ENCODE data around the gene LCLAT1.
"Not testable (repeated sequence)": the region's sequence is repeated elsewhere in the genome, so short reads cannot be mapped to it uniquely, and the experiment has no call there.

Gene LCLAT1

GRCh38 chr2:30633039-30633438 lies 186.0 kb downstream of the LCLAT1 start:
- DNase-seq (ENCODE audit: low read depth in 1 of 2, low spot score in 1 of 2): no peak

DNA sequence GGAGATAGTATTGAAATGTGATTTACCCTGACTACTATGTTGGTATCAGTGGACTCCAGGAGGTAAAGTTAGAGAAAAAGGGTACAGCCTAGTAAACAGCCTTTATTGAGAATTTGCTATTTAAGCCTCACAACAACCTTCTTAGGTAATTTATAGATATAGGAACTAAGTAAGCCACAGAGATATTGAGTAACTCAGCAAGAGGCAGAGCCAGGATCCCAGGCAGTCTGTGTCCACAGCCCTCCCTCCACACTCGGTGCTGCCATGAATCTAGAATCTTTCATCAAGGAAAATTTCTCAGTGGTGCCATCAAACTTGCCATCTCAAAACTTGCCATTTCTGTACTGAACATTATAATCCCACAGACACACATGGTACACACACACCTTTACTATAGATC lies 189.3 kb downstream of the LCLAT1 start:
- no peak for DNase-seq (ENCODE audit: low read depth in 1 of 2, low spot score in 1 of 2)

DNA sequence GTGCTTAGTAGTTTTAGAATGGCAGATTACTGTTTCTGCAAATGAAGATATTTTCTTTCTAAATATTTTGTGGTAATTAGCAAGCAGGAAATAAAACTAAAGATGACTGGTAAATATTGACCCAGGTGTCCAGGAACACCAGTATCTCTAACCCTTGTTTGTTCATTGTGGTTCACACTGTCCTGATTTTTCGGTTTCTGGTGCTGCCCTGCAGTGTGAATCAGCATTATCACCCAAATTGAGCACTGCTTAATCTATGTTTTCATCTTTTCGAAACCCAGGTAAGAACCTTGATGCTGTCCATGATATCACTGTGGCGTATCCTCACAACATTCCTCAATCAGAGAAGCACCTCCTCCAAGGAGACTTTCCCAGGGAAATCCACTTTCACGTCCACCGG lies 192.8 kb downstream of the LCLAT1 start:
- DNase-seq (ENCODE audit: low read depth in 1 of 2, low spot score in 1 of 2): no peak

DNA sequence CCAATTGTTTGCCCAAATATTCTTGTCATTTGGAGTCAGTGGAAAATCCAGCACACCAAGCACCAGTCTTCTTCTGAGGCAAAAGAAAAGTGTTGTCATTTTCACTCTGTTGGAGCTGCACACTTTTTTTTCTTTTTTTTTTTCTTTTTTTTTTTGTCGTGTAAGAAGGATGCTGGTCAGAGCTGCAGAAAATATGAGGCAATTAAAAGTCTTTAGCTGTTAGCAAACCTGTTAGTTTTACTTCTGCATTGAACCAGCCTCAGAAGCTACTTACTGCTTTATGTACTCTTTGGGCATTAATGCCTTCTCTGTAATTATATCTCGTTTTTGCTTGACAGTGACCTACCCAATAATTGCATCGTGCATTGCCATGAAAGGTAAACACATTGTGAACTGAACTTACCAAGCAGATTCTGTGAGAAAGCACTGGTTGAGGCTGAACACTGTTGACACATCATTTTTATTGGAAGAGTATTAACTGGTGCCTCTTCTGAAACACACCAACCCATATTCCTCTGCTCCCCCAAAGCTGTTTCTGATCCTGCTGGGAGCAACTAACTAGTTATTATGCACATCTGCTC lies 194.8 kb downstream of the LCLAT1 start:
- no peak for DNase-seq (ENCODE audit: low read depth in 1 of 2, low spot score in 1 of 2)

GRCh38 chr2:30643013-30643412 lies 196.0 kb downstream of the LCLAT1 start:
- DNase-seq (ENCODE audit: low read depth in 1 of 2, low spot score in 1 of 2): not testable (repeated sequence)

- no peak for DNase-seq (ENCODE audit: low read depth in 1 of 2, low spot score in 1 of 2)
Measured at GRCh38 chr2:30643674-30644073, 196.6 kb downstream of the LCLAT1 start.

DNA sequence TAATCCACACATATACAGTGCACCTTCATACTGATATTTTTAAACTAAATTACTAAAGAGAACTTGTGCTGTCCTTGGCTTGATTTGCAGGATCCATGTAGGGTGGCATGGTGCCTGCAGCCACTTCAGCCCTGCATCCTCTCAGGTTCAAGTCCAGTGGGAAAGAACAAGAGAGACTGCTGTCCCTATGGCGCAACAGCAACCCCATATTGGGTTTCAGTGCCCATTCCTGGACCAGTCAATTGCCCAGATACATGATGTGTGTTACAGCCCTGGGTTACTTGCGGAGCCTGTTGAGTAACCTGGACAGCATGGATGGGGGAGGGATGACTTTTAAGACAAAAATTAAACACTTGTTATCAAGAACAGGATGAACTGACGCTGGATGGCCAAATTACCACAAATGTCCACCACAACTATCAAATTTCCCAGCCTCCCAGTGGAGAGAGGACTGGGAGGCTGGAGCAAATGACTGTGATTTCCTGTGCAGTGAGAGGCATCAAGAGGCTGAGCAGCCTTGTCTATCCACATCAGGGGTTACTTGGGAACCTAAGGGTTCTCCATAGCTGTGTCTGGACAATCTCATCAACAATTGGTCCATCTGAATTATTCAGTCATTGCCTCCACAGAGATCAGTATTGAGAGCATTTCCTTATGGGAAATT lies 198.2 kb downstream of the LCLAT1 start:
- DNase-seq (ENCODE audit: low read depth in 1 of 2, low spot score in 1 of 2): no peak

DNA sequence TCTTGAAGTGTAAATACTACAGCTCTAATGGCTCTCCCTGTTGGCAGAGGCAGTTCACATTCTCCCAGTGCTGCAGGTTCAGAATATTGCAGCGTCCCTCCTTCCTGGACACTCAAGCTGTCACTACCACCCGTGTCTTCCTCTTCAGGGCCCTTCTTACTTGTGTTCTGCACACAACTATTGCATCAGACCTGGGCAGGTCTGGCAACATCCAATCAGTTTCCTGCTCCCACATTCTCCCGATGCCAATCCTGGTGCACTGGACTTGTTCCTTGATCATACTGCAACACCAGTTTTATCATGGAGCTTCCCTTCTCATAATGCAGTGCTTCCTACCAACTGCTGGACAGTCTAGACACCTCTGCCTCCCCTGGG lies 198.7 kb downstream of the LCLAT1 start:
- DNase-seq (ENCODE audit: low read depth in 1 of 2, low spot score in 1 of 2): no peak

- no peak for DNase-seq (ENCODE audit: low read depth in 1 of 2, low spot score in 1 of 2)
Measured at GRCh38 chr2:30647752-30648457, 200.9 kb downstream of the LCLAT1 start.

GRCh38 chr2:30649278-30649677 lies 202.2 kb downstream of the LCLAT1 start:
- no peak for DNase-seq (ENCODE audit: low read depth in 1 of 2, low spot score in 1 of 2)

GRCh38 chr2:30649828-30650227 lies 202.8 kb downstream of the LCLAT1 start:
- DNase-seq (ENCODE audit: low read depth in 1 of 2, low spot score in 1 of 2): no peak

- no peak for DNase-seq (ENCODE audit: low read depth in 1 of 2, low spot score in 1 of 2)
Measured at GRCh38 chr2:30652271-30652915, 205.3 kb downstream of the LCLAT1 start.

DNA sequence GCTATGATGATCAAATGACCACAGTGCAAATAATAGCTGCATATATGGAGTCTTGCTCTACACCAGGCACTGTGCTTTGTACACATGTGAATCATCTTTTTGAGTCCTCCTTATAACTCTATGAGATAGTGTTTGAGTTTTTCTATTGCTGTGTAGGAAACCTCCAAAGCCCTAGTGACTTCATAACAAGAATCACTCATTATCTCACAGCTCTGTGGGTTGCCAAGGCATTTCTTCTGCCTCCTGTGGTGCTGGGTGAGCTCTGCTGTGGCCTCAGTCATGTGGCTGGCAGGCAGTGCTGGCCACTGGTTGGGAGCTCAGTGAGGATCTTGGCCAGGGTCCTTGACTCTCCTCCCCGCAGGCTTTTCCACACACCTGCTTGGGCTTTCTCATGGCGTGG lies 206.8 kb downstream of the LCLAT1 start:
- DNase-seq (ENCODE audit: low read depth in 1 of 2, low spot score in 1 of 2): no peak

GRCh38 chr2:30654404-30654803 lies 207.4 kb downstream of the LCLAT1 start:
- DNase-seq (ENCODE audit: low read depth in 1 of 2, low spot score in 1 of 2): no peak

- no peak for DNase-seq (ENCODE audit: low read depth in 1 of 2, low spot score in 1 of 2)
Measured at GRCh38 chr2:30655211-30655610, 208.2 kb downstream of the LCLAT1 start.

- DNase-seq (ENCODE audit: low read depth in 1 of 2, low spot score in 1 of 2): no peak
Measured at GRCh38 chr2:30655660-30656059, 208.6 kb downstream of the LCLAT1 start.

DNA sequence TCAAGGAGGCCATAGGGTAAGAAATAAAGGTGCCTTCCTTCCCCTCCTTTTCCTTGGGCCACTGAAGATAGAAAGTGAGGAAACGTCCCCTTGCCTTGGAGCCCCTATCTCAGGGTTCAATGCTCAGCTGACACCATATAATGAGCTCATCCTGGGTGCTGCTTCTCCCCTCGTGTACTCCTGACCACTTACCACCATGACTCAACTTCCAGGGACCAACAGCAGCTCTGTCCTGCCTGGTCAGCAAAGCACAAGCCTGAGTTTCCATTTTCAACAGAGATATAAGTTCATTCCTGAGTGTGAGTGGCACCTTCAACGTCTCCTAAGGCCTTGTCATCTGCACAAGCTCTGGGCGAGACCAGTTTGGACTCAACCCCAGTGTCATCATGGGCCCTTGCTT lies 209.0 kb downstream of the LCLAT1 start:
- no peak for DNase-seq (ENCODE audit: low read depth in 1 of 2, low spot score in 1 of 2)

DNA sequence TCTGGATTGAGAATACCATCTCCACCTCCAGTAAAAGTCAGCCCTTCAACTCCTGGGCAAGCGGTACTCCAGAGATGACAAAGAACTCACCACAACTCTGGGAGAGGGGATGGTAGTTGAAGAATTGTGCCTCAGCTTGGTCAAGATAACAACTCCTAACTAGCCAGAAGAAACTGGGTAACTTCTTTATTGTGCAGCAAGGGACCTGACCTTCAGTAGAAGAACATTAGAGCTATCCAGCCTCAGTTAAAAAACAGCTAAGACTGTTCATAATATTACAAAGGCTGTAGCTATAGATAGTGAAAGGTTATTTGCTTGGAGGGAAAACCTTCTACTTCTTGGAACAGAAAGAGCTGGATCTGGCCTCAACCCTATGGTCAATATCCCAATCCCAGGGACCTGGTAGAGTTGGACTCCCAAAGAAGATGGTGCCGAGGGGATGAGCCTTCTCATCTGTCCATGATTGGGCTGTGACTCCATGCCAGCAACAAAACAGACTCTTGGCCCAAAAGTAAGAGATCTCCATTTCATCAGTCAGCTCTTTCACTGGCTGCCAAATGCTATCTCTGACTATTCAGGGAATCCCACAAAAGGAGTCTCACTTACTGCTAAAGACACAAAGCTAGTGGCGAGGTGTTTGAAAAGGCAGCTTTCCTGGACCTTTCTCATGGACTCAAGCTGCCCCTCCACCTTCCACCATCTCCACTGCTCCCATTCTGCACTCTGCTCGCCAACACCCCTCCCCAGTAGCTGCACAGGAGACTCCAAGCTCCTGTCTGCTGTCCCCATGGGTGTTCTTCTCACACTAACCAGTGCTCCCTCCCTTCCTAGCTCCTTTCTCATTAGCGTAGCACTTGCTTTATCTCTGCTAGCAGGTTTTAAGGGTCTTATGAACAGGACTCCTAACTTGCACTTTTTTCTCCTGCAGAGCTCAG lies 214.4 kb downstream of the LCLAT1 start:
- DNase-seq (ENCODE audit: low read depth in 1 of 2, low spot score in 1 of 2): no peak

GRCh38 chr2:30662268-30663131 lies 215.5 kb downstream of the LCLAT1 start:
- DNase-seq (ENCODE audit: low read depth in 1 of 2, low spot score in 1 of 2): no peak

DNA sequence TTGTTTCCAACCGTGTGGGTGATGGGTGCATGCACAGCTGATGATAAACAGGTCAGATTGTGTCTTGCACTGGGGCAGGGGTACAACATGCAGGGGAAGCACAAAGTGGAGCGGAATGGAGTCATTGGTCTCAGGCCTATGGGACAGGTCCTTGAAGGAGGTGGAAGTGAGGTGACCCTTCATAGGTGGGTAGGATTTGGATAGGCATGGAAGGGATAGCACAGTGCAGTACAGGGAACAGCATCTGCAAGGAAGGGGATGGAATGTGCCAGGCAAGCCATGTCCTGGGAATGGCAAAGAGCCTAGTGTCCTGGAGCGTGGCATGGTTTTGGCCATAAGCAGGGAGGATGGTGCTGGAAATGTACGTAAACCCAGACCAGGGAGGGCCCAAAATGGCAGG lies 216.3 kb downstream of the LCLAT1 start:
- DNase-seq (ENCODE audit: low read depth in 1 of 2, low spot score in 1 of 2): no peak

Data from stimulated activated CD4-positive, alpha-beta T cell treated with anti-CD3 and anti-CD28 coated beads, Interleukin-15, amount 100 ng/mL, for 1 hour (primary cell).